Erythroblast (primary cell): ENCODE data around the gene LRRC74B.

Experiments used
- GATA1 ChIP-seq: IDR thresholded peaks from 2 replicates; pipeline ENCODE4 v1.6.1; 2011; ENCODE audit warnings: low read depth, mild to moderate bottlenecking, control low read depth, low read length, moderate library complexity
- POLR2A ChIP-seq: IDR thresholded peaks from 2 replicates; pipeline ENCODE4 v1.6.1; 2011; ENCODE audit warnings: mild to moderate bottlenecking, low read length

DNA sequence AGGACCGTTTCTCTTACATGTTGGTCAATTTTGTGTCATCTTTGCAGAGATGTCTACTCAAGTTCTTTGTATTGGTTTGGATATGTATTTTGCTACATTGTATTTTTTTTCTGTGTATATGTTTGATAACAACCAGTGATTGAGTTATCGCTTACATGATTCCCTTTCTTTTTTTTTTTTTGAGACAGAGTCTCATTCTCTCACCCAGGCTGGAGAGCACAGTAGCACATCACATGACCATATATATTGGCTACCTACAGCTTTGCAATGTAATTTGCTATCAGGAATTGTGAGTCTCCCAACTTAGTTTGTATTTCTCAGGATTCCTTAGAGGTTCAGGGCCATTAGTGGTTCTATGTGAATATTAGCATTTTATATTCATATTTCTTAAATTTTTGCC is 59.5 kb downstream of the LRRC74B start:
- no peak for TF ChIP-seq POLR2A
- no peak for TF ChIP-seq GATA1
